ENCODE results near the gene VPS33B.
"Not testable (repeated sequence)": the region's sequence is repeated elsewhere in the genome, so short reads cannot be mapped to it uniquely, and the experiment has no call there.

VPS33B gene

GRCh38 chr15:91031796-91032195 lies 9.4 kb upstream of the VPS33B start:
- no peak for DNase-seq

GRCh38 chr15:91027677-91028076 lies 5.3 kb upstream of the VPS33B start:
- no peak for DNase-seq

DNA sequence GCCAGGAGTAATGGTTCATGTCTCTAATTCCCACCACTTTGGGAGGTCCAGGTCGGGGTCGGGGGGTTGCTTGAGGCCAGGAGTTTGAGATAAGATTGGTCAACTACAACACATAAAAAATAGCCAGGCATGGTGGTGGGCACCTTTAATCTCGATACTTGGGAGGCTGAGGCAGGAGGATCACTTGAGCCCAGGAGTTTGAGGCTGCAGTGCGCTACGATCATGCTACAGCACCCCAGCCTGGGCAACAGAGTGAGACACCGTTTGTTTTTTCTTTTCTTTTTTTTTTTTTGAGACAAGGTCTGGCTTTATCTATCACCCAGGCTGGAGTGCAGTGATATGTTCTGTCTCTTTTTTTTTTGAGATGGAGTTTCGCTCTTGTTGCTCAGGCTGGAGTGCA lies 1.3 kb upstream of the VPS33B start:
- DNase-seq = no peak

DNA sequence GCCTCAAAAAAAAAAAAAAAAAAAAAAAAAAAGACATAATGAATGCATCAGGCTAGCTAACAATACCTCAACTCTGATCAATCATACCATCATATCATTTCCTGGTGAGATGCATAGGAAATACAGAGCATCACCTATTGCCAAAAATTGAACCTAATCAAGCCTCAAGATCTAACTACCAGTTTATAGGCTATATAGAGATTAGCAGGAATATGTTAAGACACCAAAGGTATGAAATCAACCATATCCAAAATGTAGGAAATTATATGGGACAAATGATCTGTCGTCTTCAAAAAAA lies 387 bp upstream of the VPS33B start:
- no peak for DNase-seq

DNA sequence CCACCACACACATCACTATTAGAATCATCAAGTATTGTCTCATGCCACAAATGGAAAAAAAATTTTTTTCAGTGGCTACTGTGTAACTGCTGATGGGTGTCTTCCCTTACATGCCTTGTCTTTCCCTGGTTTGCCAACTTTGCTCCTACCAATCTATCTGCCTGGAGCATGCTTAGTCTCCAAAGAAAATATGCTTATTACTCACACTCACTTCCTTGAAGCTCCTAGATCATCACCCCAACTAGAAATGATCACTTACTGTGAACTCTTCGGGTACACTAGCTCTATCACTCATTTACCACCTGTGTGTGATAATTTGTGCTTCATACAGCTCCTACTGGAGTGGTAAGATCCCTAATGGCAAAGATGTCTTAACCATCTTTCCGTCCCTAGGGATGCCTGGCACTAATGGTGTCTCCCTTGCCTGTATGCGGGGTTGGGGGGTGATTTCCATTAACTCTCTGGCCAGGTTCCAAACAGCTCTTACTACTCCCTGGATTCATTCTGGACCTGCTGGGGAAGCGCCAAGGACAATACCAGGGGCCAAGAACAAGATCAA lies 799 bp downstream of the VPS33B start:
- DNase-seq = peak; percentile 19

DNA sequence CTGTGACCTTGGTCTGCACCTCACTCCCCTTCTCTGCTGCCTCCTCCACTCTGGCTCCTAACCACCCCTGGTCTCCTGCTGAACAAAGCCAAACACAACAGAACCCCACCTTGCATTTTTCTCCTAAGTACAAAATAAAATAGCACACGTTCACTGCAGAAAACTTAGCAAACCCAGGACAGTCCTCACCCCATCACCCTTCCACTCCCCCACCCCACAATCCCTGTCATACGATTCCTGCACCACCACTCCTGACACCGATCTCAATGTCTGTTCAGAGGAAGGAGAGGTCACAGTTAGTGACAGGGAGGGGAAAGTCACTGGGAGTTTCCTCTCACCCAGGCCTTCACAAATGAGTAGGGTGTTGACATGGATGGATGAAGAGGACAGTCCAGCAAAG lies 4.2 kb downstream of the VPS33B start:
- no peak for DNase-seq

GRCh38 chr15:91017716-91018115 lies 4.7 kb downstream of the VPS33B start:
- no peak for DNase-seq

DNA sequence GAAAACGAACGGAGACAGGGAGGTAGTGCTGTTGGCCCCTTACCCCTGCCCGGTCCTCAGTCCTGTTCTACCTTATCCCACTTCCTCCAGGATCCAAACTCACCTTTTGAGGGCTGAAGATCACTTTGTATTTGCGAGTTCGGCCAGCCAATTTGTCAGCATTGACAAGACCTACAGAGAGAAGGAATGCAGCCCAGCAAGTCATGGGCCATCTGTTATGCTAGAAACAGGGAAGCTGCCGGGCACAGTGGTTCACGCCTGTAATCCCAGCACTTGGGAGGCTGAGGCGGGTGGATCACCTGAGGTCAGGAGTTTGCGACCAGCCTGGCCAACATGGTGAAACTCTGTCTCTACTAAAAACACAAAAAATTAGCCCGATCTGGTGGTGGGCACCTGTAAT lies 8.7 kb downstream of the VPS33B start:
- not testable (repeated sequence) for DNase-seq

GRCh38 chr15:91007266-91007665 lies 15.1 kb downstream of the VPS33B start:
- DNase-seq = no peak

DNA sequence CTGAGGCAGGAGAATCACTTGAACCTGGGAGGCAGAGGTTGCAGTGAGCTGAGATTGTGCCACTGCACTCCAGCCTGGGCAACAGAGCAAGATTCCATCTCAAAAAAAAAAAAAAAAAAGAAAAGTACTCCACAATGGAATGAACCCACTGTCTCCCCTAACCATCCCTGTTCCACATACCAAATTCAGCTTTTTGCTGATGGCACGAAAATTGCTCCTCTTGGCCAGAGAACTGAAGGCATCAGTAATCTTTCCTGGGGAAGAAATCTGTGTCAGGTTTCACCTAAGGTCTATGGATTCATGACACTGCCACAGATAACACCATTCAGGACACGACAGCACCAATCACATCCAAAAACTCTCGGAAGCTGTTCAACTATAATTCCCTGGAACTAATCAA lies 21.2 kb downstream of the VPS33B start:
- no peak for DNase-seq

DNA sequence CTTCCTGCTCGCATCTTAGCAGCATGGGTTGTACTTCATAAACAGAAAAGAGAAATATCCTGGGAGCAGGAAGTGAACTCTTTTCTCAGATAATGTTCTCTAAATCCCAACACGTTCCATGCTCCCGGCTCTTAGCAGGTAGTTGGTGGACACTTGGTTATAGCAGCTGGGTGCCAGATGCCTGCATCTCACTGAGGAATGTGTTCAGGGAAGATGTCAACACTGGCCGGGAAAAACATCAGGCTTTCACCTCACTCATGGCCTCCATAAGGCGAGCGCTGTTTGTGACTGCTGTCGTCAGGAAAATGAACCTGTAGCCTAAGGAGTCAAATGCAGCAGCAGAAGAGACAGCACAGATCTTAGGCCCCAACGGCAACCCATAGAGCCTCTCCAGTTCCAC lies 23.7 kb downstream of the VPS33B start:
- DNase-seq = no peak

- DNase-seq = peak; percentile 96
These were observed 27.7 kb downstream of the VPS33B start, which contains the start of gene PRC1 for GRCh38 chr15:90994417-90995311. TSS of gene PRC1 (minus strand) at chr15:90994535. CDS start at chr15:90994417, 118 bp downstream.

GRCh38 chr15:90994059-90994416 lies 28.4 kb downstream of the VPS33B start:
- no peak for DNase-seq

- no peak for DNase-seq
These were observed 30.7 kb downstream of the VPS33B start for GRCh38 chr15:90991587-90992285.

- no peak for DNase-seq
These were observed 31.9 kb downstream of the VPS33B start for GRCh38 chr15:90990446-90990845.

GRCh38 chr15:90989040-90989768 lies 33.2 kb downstream of the VPS33B start:
- DNase-seq = no peak

GRCh38 chr15:90988296-90988695 lies 34.1 kb downstream of the VPS33B start:
- DNase-seq = no peak

DNA sequence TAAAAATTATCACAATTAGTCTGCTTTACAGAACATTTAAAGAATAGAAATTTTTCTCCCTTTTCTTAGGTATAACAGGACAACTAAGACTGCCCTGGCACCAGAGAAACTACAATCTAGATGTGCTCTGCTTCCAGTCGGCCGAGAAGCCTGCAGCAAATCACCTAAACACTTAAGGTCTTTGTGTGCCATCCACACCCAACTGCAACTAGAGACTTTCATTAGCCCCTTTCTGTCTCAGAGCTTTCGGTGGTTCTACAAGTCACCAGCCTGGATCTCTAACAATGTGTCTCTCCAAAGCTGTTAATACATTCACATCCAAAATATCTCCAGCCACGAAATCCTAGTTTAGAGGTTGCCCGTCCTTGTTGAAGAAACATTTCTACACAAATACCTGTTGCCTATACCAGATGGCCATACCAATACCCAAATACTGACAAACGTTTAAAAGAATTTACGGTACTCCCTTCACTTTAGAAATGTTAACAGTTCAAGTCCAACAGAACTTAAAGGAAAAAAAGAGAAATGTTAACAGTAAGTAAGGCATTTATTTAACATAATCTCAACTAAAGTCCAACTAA lies 34.7 kb downstream of the VPS33B start:
- no peak for DNase-seq

- no peak for DNase-seq
These were observed 35.4 kb downstream of the VPS33B start for GRCh38 chr15:90986790-90987507.

DNA sequence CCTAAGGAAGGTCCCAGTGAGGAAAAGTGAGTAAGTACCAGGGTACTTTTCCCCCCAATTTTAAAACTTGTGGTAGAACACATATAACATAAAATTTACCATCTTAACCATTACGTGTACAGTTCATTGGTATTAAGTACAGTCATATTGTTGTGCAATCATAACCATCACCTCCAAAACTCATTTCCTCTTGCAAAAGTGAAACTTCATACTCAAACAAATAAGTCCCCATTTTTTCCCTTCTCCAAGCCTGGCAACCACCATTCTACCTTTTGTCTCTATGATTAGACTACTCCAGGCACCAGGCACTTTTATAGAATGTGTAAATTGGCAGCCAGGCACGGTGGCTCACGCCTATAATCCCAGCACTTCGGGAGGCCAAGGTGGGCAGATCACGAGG lies 40.3 kb downstream of the VPS33B start:
- DNase-seq = no peak

DNA sequence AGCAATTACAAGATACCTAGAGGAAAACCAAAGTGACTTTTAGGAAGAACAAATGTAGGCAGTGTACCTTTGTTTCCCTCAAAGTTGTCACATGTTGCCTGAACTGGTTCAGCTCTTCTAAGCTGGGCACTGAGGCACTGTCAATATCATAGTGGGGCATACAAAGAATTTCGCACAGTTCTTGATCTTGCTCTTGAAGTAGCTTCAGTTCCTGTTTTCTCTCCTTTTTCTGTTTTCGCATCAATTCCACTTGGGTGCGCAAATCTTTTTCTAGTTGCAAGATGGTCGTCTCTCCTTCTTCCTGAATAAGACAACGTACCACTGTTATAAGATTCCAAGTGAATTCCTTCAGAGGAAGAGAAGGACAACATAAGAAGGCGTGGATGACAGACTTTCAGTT lies 40.7 kb downstream of the VPS33B start:
- DNase-seq = no peak

DNA sequence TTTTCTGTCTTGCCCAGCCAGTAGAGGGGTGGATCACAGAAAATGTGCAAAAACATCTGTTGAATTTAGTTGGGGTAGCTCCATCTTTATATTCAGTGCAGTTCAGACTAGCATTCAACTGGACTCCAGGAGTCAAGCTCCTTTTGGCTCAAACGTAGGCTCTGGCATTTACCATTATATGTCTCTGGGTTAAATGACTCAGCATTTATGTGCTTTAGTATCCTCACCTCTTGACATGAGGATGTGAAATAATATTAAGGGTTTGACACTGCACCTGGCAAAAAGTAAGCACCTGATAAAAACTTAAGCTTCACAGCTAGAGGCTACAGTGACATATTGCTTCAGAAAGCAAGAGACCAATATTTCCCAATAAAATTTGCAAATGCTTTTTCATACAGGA lies 42.8 kb downstream of the VPS33B start:
- DNase-seq = no peak

Data from fibroblast of skin of back (primary cell).